K562 (cell line): ENCODE measurements around the gene S100A1. TPM values are rescaled to one million over a fixed set of nuclear protein-coding genes. Genes with fewer than 3 reads are reported as not detected.

ENCODE experiments used
- ATF7 ChIP-seq: fragments of 450-650 bp; IDR thresholded peaks from 2 replicates; pipeline ENCODE4 v1.7.1; 2014; ENCODE audit warnings: mild to moderate bottlenecking, moderate library complexity
- CBFB ChIP-seq: sonication (generic); formaldehyde crosslinking; IDR thresholded peaks from 2 replicates; pipeline ENCODE4 v1.4.0; 2020; ENCODE audit warnings: mild to moderate bottlenecking, missing genetic modification reagents
- CBX1 ChIP-seq: sonication (generic); IDR thresholded peaks from 2 replicates; pipeline ENCODE4 v1.6.1; 2016; ENCODE audit warnings: antibody characterized with exemption, low read depth, mild to moderate bottlenecking
- NRF1 ChIP-seq, 2 experiments: fragments of 450-650 bp; IDR thresholded peaks in 1 of 2; conservative IDR thresholded peaks in 1 of 2; 2 replicates each; pipeline ENCODE4 v1.6.1; 2014; ENCODE audit warnings: mild to moderate bottlenecking in 2 of 2
- PHB ChIP-seq: fragments of 250-450 bp; sonication (Bioruptor Pico); IDR thresholded peaks from 2 replicates; pipeline ENCODE4 v1.5.0; 2021
- POLR2B ChIP-seq: fragments of 450-650 bp; IDR thresholded peaks from 2 replicates; pipeline ENCODE4 v1.6.1; 2018; ENCODE audit warnings: low read depth; ENCODE audit not compliant: partially characterized antibody
- TEAD2 ChIP-seq: fragments of 450-650 bp; IDR thresholded peaks from 2 replicates; pipeline ENCODE4 v1.6.1; 2016; ENCODE audit warnings: missing genetic modification characterization, control low read depth, missing compliant biosample characterization
- XRCC3 ChIP-seq: fragments of 450-650 bp; IDR thresholded peaks from 2 replicates; pipeline ENCODE4 v1.6.1; 2017; ENCODE audit warnings: mild to moderate bottlenecking, moderate library complexity
- ZFX ChIP-seq: sonication (generic); formaldehyde crosslinking; IDR thresholded peaks from 2 replicates; pipeline ENCODE4 v1.8.0; 2022; ENCODE audit warnings: mild to moderate bottlenecking, missing genetic modification reagents, moderate library complexity
- ZNF644 ChIP-seq: fragments of 200-800 bp; sonication (Bioruptor generic); IDR thresholded peaks from 2 replicates; pipeline ENCODE4 v1.6.1; 2016; ENCODE audit warnings: low read depth, missing genetic modification characterization, missing compliant biosample characterization
- polyA plus RNA-seq, 8 experiments: library from polyadenylated mRNA; depleted of rRNA in 4 of 8; stranded (reverse) in 5 of 8; unstranded in 3 of 8; fragments of >200 nt; fragmentation: Nextera tagmentation in 2 of 8; fragmentation: Illumina TruSeq in 1 of 8; extraction: Ambion mirVana in 2 of 8; extraction: Trizol in 1 of 8; gene quantifications; 2 replicates each; pipeline versions ENCODE4 v1.2.1 to v1.2.3, GENCODE V29; 2011 to 2014; ENCODE audit warnings: inconsistent platforms in 1 of 8, missing spikeins in 1 of 8
- total RNA-seq, 7 experiments: library from RNA; depleted of rRNA in 6 of 7; stranded (reverse); fragments of >200 nt in 6 of 7; fragmentation: Illumina TruSeq in 2 of 7; extraction: Trizol in 2 of 7; gene quantifications; 2 replicates each; pipeline versions ENCODE4 v1.2.1 to v1.2.3, GENCODE V29; 2011 to 2021; ENCODE audit warnings: low replicate concordance in 1 of 7
- TF ChIP-seq, protein P1 (sequence below): sonication (generic); formaldehyde crosslinking; IDR thresholded peaks from 2 replicates; pipeline ENCODE4 v1.8.0; 2022; ENCODE audit warnings: mild to moderate bottlenecking, missing genetic modification reagents
- TF ChIP-seq, protein P2 (sequence below): fragments of 150-350 bp; conservative IDR thresholded peaks from 2 replicates; pipeline ENCODE4 v1.6.1; 2014; ENCODE audit warnings: low read length
- TF ChIP-seq, protein P3 (sequence below): sonication (generic); IDR thresholded peaks from 2 replicates; pipeline ENCODE4 v1.6.1; 2016
- TF ChIP-seq, protein P4 (sequence below): fragments of 450-650 bp; IDR thresholded peaks from 2 replicates; pipeline ENCODE4 v1.7.1; 2018; ENCODE audit warnings: mild to moderate bottlenecking, low read depth; ENCODE audit not compliant: partially characterized antibody
- TF ChIP-seq, protein P5 (sequence below), 2 experiments: fragments of 450-650 bp in 1 of 2; sonication (generic) in 1 of 2; formaldehyde crosslinking in 1 of 2; IDR thresholded peaks in 1 of 2; conservative IDR thresholded peaks in 1 of 2; 2 replicates each; pipeline versions ENCODE4 v1.6.1 to v1.8.1; 2016 to 2023; ENCODE audit warnings: mild to moderate bottlenecking in 2 of 2, moderate library complexity in 2 of 2, inconsistent platforms in 1 of 2, missing genetic modification reagents in 1 of 2
- TF ChIP-seq, protein P6 (sequence below), 2 experiments: fragments of 450-650 bp in 1 of 2; sonication (generic) in 1 of 2; formaldehyde crosslinking; conservative IDR thresholded peaks; 2 replicates each; pipeline versions ENCODE4 v1.4.0 to v1.8.1; 2020 to 2022; ENCODE audit warnings: mild to moderate bottlenecking in 1 of 2, missing genetic modification reagents in 1 of 2

Gene S100A1
- total and polyA plus RNA-seq, 9 of the 15 experiments (the other 6 are each of a cell fraction or from before 2014, with no cell fraction given), result 0.44 to 30.1 (median 12.7) TPM

DNA sequence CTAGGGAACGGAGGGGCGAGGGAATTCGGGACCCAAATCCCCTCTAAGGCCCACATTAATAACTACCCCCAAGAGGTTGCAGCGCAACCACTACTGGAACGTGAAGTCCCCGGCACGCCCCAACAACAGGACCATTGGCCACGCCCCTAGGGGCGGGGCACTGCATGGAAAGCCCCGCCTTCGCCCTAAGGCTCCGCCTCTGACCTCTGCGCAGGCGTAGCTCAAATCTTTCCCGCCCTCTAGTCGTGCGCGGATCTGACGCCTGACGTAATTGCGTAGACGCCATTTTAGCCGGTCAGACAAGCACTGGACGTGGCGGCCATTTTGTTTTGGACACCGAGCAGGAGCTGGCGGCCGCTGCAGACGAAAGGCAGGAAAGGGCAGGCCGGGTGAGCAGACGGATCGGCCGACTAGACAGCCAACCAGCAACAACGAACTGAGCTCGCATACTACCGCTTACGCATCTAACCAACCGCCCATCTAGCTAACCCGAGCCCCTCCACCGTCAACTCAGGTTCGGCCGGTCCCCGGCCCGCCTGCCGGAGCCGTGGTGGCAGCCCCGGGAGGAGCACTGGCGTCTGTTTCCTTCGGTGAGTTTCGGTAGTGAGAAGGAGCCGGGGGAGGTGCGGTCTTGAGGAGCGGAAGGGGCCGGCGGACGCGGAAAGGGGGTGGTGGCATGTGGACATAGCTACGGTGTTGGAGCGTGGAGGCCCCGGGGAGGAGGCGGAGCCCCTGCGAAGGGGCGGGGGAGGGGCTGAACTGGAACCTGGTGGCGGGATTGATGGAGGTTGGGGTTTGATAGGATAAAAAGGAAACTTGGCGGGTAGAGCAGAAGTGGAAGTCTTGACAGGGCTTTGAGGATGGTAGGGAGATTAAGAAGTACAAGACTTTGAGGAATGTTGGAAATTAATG, 5.8 kb downstream of the S100A1 start, which contains the start of gene CHTOP (continued):
- TF ChIP-seq, protein P1, sequence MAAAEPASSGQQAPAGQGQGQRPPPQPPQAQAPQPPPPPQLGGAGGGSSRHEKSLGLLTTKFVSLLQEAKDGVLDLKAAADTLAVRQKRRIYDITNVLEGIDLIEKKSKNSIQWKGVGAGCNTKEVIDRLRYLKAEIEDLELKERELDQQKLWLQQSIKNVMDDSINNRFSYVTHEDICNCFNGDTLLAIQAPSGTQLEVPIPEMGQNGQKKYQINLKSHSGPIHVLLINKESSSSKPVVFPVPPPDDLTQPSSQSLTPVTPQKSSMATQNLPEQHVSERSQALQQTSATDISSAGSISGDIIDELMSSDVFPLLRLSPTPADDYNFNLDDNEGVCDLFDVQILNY (CRISPR knock-in tag), result peak; percentile 88
- TF ChIP-seq CBFB (peak; percentile 57; the same call in 1 of the 2 replicates), POLR2B (peak; percentile 95), ATF7 (peak; percentile 98), TEAD2 (tag) (no peak), NRF1 (conservative IDR thresholded peaks at IDR 0.05 in 1 of 2, IDR thresholded peaks at IDR 0.05 in 1 of 2) (peak; percentile 99), ZFX (CRISPR knock-in tag) (peak; percentile 97), PHB (0 out of 2 replicates have a peak, but pooled peaks have one; percentile 34), ZNF644 (tag) (peak; percentile 37; the same call in 1 of the 2 replicates), CBX1 (peak; percentile 83), XRCC3 (no peak)
- TF ChIP-seq, protein P2, sequence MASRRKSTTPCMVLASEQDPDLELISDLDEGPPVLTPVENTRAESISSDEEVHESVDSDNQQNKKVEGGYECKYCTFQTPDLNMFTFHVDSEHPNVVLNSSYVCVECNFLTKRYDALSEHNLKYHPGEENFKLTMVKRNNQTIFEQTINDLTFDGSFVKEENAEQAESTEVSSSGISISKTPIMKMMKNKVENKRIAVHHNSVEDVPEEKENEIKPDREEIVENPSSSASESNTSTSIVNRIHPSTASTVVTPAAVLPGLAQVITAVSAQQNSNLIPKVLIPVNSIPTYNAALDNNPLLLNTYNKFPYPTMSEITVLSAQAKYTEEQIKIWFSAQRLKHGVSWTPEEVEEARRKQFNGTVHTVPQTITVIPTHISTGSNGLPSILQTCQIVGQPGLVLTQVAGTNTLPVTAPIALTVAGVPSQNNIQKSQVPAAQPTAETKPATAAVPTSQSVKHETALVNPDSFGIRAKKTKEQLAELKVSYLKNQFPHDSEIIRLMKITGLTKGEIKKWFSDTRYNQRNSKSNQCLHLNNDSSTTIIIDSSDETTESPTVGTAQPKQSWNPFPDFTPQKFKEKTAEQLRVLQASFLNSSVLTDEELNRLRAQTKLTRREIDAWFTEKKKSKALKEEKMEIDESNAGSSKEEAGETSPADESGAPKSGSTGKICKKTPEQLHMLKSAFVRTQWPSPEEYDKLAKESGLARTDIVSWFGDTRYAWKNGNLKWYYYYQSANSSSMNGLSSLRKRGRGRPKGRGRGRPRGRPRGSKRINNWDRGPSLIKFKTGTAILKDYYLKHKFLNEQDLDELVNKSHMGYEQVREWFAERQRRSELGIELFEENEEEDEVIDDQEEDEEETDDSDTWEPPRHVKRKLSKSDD, result peak; percentile 12; the same call in 1 of the 2 replicates
- TF ChIP-seq, protein P3, sequence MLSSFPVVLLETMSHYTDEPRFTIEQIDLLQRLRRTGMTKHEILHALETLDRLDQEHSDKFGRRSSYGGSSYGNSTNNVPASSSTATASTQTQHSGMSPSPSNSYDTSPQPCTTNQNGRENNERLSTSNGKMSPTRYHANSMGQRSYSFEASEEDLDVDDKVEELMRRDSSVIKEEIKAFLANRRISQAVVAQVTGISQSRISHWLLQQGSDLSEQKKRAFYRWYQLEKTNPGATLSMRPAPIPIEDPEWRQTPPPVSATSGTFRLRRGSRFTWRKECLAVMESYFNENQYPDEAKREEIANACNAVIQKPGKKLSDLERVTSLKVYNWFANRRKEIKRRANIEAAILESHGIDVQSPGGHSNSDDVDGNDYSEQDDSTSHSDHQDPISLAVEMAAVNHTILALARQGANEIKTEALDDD, result no peak
- TF ChIP-seq, protein P4, sequence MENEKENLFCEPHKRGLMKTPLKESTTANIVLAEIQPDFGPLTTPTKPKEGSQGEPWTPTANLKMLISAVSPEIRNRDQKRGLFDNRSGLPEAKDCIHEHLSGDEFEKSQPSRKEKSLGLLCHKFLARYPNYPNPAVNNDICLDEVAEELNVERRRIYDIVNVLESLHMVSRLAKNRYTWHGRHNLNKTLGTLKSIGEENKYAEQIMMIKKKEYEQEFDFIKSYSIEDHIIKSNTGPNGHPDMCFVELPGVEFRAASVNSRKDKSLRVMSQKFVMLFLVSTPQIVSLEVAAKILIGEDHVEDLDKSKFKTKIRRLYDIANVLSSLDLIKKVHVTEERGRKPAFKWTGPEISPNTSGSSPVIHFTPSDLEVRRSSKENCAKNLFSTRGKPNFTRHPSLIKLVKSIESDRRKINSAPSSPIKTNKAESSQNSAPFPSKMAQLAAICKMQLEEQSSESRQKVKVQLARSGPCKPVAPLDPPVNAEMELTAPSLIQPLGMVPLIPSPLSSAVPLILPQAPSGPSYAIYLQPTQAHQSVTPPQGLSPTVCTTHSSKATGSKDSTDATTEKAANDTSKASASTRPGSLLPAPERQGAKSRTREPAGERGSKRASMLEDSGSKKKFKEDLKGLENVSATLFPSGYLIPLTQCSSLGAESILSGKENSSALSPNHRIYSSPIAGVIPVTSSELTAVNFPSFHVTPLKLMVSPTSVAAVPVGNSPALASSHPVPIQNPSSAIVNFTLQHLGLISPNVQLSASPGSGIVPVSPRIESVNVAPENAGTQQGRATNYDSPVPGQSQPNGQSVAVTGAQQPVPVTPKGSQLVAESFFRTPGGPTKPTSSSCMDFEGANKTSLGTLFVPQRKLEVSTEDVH, result peak; percentile 50
- TF ChIP-seq, protein P5, sequence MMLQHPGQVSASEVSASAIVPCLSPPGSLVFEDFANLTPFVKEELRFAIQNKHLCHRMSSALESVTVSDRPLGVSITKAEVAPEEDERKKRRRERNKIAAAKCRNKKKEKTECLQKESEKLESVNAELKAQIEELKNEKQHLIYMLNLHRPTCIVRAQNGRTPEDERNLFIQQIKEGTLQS (IDR thresholded peaks at IDR 0.05), result peak; percentile 54; the same call in 1 of the 2 replicates
- TF ChIP-seq, protein P5 (CRISPR knock-in tag; conservative IDR thresholded peaks at IDR 0.05), result peak; percentile 85
- TF ChIP-seq, protein P6, sequence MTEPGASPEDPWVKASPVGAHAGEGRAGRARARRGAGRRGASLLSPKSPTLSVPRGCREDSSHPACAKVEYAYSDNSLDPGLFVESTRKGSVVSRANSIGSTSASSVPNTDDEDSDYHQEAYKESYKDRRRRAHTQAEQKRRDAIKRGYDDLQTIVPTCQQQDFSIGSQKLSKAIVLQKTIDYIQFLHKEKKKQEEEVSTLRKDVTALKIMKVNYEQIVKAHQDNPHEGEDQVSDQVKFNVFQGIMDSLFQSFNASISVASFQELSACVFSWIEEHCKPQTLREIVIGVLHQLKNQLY (CRISPR knock-in tag; conservative IDR thresholded peaks at IDR 0.05), result 0 out of 4 replicates have a peak, but pooled peaks of 1 of the 2 experiments have one; percentile 30
